Transverse colon (tissue), 4 donors: Measurements from ENCODE around the gene WFS1. TPM values are rescaled to one million over a fixed set of nuclear protein-coding genes. Genes with fewer than 3 reads are reported as not detected.

Experiments
- DNase-seq: peaks from one replicate; pipeline ENCODE4 v3.0.0-alpha.2; 2019
- H3K27ac ChIP-seq, 4 donors: fragments of 200-600 bp; sonication (generic); 2 replicates each; pipeline ENCODE4 v1.5.1; 2016 to 2018; ENCODE audit warnings: inconsistent platforms in 4 of 4
- H3K27me3 ChIP-seq: fragments of 200-600 bp; sonication (generic); 2 replicates; pipeline ENCODE4 v1.5.1; 2017; ENCODE audit warnings: inconsistent platforms
- H3K36me3 ChIP-seq, 4 donors: fragments of 200-600 bp; sonication (generic); 2 replicates each; pipeline ENCODE4 v1.5.1; 2017 to 2019; ENCODE audit warnings: inconsistent platforms in 4 of 4
- H3K4me1 ChIP-seq, 4 donors: fragments of 200-600 bp; sonication (generic); 2 replicates each; pipeline ENCODE4 v1.5.1; 2017 to 2020; ENCODE audit warnings: inconsistent platforms in 4 of 4
- H3K4me3 ChIP-seq, 4 donors: fragments of 200-600 bp; sonication (generic); 1 replicate in 1 of 4; 2 replicates in 3 of 4; pipeline versions ENCODE4 v1.5.1 to v1.6.1; 2017 to 2019; ENCODE audit warnings: inconsistent platforms in 4 of 4
- H3K9me3 ChIP-seq, 2 donors: fragments of 200-600 bp; sonication (generic); 2 replicates each; pipeline ENCODE4 v1.5.1; 2017 to 2019; ENCODE audit warnings: inconsistent platforms in 2 of 2
- EP300 ChIP-seq: sonication (generic); formaldehyde crosslinking; IDR thresholded peaks from one replicate; pipeline ENCODE4 v1.6.1; 2017; ENCODE audit warnings: antibody characterized with exemption, low read depth
- POLR2A ChIP-seq: fragments of 450-650 bp; IDR thresholded peaks from one replicate; pipeline ENCODE4 v1.6.1; 2016; ENCODE audit warnings: antibody characterized with exemption, mild to moderate bottlenecking, moderate library complexity
- POLR2AphosphoS5 ChIP-seq, 3 donors: sonication (generic); formaldehyde crosslinking; IDR thresholded peaks; one replicate each; pipeline ENCODE4 v1.6.1; 2016; ENCODE audit warnings: antibody characterized with exemption in 3 of 3
- WGBS, 2 donors: methylation state at CpG; one replicate each; pipeline ENCODE4 v1.1.5; 2018; ENCODE audit warnings: low coverage in 1 of 2; 5-methylcytosine and 5-hydroxymethylcytosine counted together
- in situ Hi-C, 4 donors: fragments of 200-750 bp; cut with MboI; loops; one replicate each; pipeline versions ENCODE4 v1.15.0 to v1.15.1; 2017; ENCODE audit warnings: low sequenced_read_pairs in 3 of 4, low pct_ligation_motif_present in 1 of 4, low pct_unique_long_range_greater_than_20kb in 1 of 4
- intact Hi-C: fragments of 100-400 bp; cut with DNase I; formaldehyde crosslinking; loops from one replicate; pipeline ENCODE4 v1.15.1; 2023; ENCODE audit warnings: low total_unique reads
- total RNA-seq, 4 donors: library from RNA; depleted of rRNA; stranded (reverse); fragments of >200 nt; gene quantifications; one replicate each; pipeline ENCODE4 v1.1.0, GENCODE V29; 2016
- TF ChIP-seq, protein P1 (sequence below), 5 experiments: fragments of 200-600 bp in 3 of 5; fragments of 450-650 bp in 2 of 5; sonication (generic) in 3 of 5; IDR thresholded peaks; 1 replicate in 2 of 5; 2 replicates in 3 of 5; pipeline ENCODE4 v1.5.1; 2016 to 2017; ENCODE audit warnings: antibody characterized with exemption in 5 of 5, inconsistent platforms in 3 of 5, mild to moderate bottlenecking in 2 of 5, moderate library complexity in 1 of 5

The WFS1 gene
- total RNA-seq, 4 donors from 2014 or later, result 11.5 to 23.5 (median 20.8) TPM

DNA sequence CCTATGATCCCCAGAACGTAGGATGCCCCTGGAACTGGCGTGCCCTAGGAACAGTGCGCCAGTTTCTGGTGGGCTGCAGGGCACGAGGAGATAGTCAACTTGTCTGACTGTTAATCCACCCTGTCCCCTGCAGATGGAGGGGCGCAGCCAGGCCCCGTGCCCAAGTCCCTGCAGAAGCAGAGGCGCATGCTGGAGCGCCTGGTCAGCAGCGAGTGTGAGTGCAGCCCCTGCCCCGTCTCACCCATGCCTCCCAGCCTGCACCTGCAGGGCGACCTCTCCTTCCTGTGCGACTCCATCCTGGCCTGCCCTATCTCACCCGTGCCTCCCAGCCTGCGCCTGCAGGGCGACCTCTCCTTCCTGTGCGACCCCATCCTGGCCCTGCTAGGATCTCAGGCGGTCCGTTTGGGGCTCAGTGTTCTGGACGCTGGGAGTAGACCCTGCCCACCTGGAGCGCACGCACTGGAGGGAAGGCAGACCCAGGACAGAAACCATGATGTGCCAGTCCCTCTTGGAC lies 22.2 kb downstream of the WFS1 start:
- intact Hi-C loops, result no loop called here
- no peaks in the 10 kb centered on the region for H3K4me1 ChIP-seq
- H3K27ac ChIP-seq, result no peak overlapping the region
- H3K9me3 ChIP-seq, result no peaks in the 10 kb centered on the region
- DNase-seq, result no peak
- in situ Hi-C loops, result no loop called here
- TF ChIP-seq EP300 (no peak), POLR2AphosphoS5 (IDR thresholded peaks at IDR 0.05) (no peak), POLR2A (no peak)
- TF ChIP-seq, protein P1, sequence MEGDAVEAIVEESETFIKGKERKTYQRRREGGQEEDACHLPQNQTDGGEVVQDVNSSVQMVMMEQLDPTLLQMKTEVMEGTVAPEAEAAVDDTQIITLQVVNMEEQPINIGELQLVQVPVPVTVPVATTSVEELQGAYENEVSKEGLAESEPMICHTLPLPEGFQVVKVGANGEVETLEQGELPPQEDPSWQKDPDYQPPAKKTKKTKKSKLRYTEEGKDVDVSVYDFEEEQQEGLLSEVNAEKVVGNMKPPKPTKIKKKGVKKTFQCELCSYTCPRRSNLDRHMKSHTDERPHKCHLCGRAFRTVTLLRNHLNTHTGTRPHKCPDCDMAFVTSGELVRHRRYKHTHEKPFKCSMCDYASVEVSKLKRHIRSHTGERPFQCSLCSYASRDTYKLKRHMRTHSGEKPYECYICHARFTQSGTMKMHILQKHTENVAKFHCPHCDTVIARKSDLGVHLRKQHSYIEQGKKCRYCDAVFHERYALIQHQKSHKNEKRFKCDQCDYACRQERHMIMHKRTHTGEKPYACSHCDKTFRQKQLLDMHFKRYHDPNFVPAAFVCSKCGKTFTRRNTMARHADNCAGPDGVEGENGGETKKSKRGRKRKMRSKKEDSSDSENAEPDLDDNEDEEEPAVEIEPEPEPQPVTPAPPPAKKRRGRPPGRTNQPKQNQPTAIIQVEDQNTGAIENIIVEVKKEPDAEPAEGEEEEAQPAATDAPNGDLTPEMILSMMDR (IDR thresholded peaks at IDR 0.05), result no peak
- H3K27me3 ChIP-seq, result no peaks in the 10 kb centered on the region
- no peak overlapping the region for H3K4me3 ChIP-seq
- no peaks in the 10 kb centered on the region for H3K36me3 ChIP-seq
- WGBS, 2 donors, result 85% methylated on average over 21 of the region's 21 CpGs; no CpG with 5 or more reads in 1 of the 2 donors

- no peak for DNase-seq
- Histone ChIP-seq H3K27me3 (no peaks in the 10 kb centered on the region), H3K4me3 (no peak overlapping the region), H3K9me3 (no peaks in the 10 kb centered on the region), H3K27ac (no peak overlapping the region), H3K36me3 (no peaks in the 10 kb centered on the region), H3K4me1 (no peaks in the 10 kb centered on the region)
- no peak for TF ChIP-seq EP300
- WGBS, 2 donors, result 71% methylated on average over 13 of the region's 13 CpGs; no CpG with 5 or more reads in 1 of the 2 donors
- intact Hi-C loops, result no loop called here
- in situ Hi-C loops, result no loop called here
Observed at GRCh38 chr4:6292376-6293096, 22.9 kb downstream of the WFS1 start.

GRCh38 chr4:6293097-6293445 lies 23.4 kb downstream of the WFS1 start:
- intact Hi-C loops, result no loop called here

DNA sequence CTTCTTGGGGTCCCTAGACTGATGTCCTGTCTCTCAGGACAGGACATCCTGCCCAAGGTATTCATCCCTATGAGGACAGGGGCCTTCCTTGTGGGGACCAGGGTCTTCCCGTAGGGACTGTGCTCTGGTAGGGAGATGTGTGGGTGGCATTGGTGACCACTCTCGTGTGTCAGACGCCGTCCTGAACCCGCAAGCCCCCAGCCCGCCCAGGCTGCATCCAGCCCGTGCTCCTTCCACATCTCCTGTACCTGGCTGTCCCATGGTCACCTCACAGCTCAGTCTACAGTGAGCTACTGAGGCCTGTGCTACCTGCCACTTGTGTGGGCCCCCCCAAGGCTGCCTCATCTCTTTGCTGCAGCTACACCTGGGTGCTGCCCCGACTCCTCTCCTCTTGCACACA lies 24.0 kb downstream of the WFS1 start:
- DNase-seq, result no peak
- Histone ChIP-seq H3K27me3 (no peaks in the 10 kb centered on the region), H3K4me3 (no peak overlapping the region), H3K36me3 (no peaks in the 10 kb centered on the region), H3K9me3 (no peaks in the 10 kb centered on the region), H3K4me1 (no peaks in the 10 kb centered on the region), H3K27ac (no peak overlapping the region)
- 93% methylated on average over 8 of the region's 8 CpGs; no CpG with 5 or more reads in 1 of the 2 donors for WGBS, 2 donors
- intact Hi-C loops (no loop called here), in situ Hi-C loops (no loop called here)
- TF ChIP-seq POLR2A (no peak), EP300 (no peak), POLR2AphosphoS5 (IDR thresholded peaks at IDR 0.05) (no peak)
- TF ChIP-seq, protein P1 (IDR thresholded peaks at IDR 0.05), result no peak

More at GRCh38 chr4:6293097-6293445, 23.4 kb downstream of the WFS1 start:
- no peak for DNase-seq
- in situ Hi-C loops, result no loop called here
- no peak for TF ChIP-seq EP300
- no peak for TF ChIP-seq POLR2AphosphoS5 (IDR thresholded peaks at IDR 0.05)
- TF ChIP-seq POLR2A, result no peak
- TF ChIP-seq, protein P1 (IDR thresholded peaks at IDR 0.05), result no peak
- Histone ChIP-seq H3K36me3 (no peaks in the 10 kb centered on the region), H3K27me3 (no peaks in the 10 kb centered on the region), H3K4me3 (no peak overlapping the region), H3K9me3 (no peaks in the 10 kb centered on the region), H3K27ac (no peak overlapping the region), H3K4me1 (no peaks in the 10 kb centered on the region)
- 90% methylated on average over 8 of the region's 8 CpGs; no CpG with 5 or more reads in 1 of the 2 donors for WGBS, 2 donors
